CD14-positive monocyte (primary cell): Measurements from ENCODE around the gene FAM81A. TPM values are rescaled to one million over a fixed set of nuclear protein-coding genes. Genes with fewer than 3 reads are reported as not detected.

Experiments used
- DNase-seq, 3 donors: peaks; one replicate each; pipeline ENCODE4 v3.0.0-alpha.2; 2011 to 2022
- H2AFZ ChIP-seq: 2 replicates; pipeline ENCODE4 v1.6.0; 2012; ENCODE audit warnings: mild to moderate bottlenecking, low read depth, low read length, inconsistent platforms; ENCODE audit not compliant: insufficient read depth, poor library complexity, severe bottlenecking
- H3K27ac ChIP-seq, 2 donors: 1 replicate in 1 of 2; 2 replicates in 1 of 2; pipeline ENCODE4 v1.5.1; 2012 to 2013; ENCODE audit warnings: low read length in 2 of 2, control low read depth in 1 of 2, inconsistent platforms in 1 of 2, low read depth in 1 of 2, mild to moderate bottlenecking in 1 of 2
- H3K27me3 ChIP-seq, 2 donors: one replicate each; pipeline versions ENCODE4 v1.6.0 to v1.6.1; 2011 to 2013; ENCODE audit warnings: low read length in 2 of 2; ENCODE audit not compliant: control insufficient read depth in 2 of 2, insufficient read depth in 2 of 2
- H3K36me3 ChIP-seq, 2 donors: replicated peaks in 1 of 2; 1 replicate in 1 of 2; 2 replicates in 1 of 2; pipeline versions ENCODE4 v1.5.1 to v1.6.1; 2012 to 2013; ENCODE audit warnings: low read length in 2 of 2, control low read depth in 1 of 2, inconsistent platforms in 1 of 2, mild to moderate bottlenecking in 1 of 2; ENCODE audit not compliant: insufficient read depth in 2 of 2, control insufficient read depth in 1 of 2
- H3K4me1 ChIP-seq, 2 donors: 1 replicate in 1 of 2; 2 replicates in 1 of 2; pipeline versions ENCODE4 v1.5.1 to v1.6.1; 2012 to 2013; ENCODE audit warnings: low read length in 2 of 2, control low read depth in 1 of 2, inconsistent platforms in 1 of 2, mild to moderate bottlenecking in 1 of 2, moderate library complexity in 1 of 2; ENCODE audit not compliant: insufficient read depth in 2 of 2, control insufficient read depth in 1 of 2
- H3K4me2 ChIP-seq: replicated peaks from 2 replicates; pipeline ENCODE3; 2012; ENCODE audit warnings: low read length, moderate library complexity, mild to moderate bottlenecking; ENCODE audit not compliant: poor library complexity, severe bottlenecking; ENCODE audit errors: extremely low read depth
- H3K4me3 ChIP-seq, 3 experiments: fragments of 200-600 bp in 1 of 3; sonication (generic) in 1 of 3; replicated peaks in 1 of 3; 1 replicate in 2 of 3; 2 replicates in 1 of 3; pipeline ENCODE4 v1.5.1; 2011 to 2013; ENCODE audit warnings: low read length in 3 of 3, mild to moderate bottlenecking in 3 of 3, control low read depth in 2 of 3, low read depth in 2 of 3, inconsistent platforms in 1 of 3, moderate library complexity in 1 of 3
- H3K79me2 ChIP-seq: 2 replicates; pipeline ENCODE4 v1.6.0; 2012; ENCODE audit warnings: mild to moderate bottlenecking, control low read depth, inconsistent platforms, low read length, moderate library complexity; ENCODE audit not compliant: insufficient read depth
- H3K9ac ChIP-seq: 2 replicates; pipeline ENCODE4 v1.6.0; 2017; ENCODE audit warnings: low read length, mild to moderate bottlenecking; ENCODE audit not compliant: insufficient read depth, poor library complexity, severe bottlenecking
- H3K9me3 ChIP-seq, 2 donors: replicated peaks in 1 of 2; 1 replicate in 1 of 2; 2 replicates in 1 of 2; pipeline versions ENCODE4 v1.5.1 to v1.6.1; 2012 to 2013; ENCODE audit warnings: low read length in 2 of 2, control low read depth in 1 of 2; ENCODE audit not compliant: control insufficient read depth in 1 of 2, insufficient read depth in 1 of 2
- H4K20me1 ChIP-seq: 2 replicates; pipeline ENCODE4 v1.6.0; 2012; ENCODE audit warnings: mild to moderate bottlenecking, low read length, control low read depth, moderate library complexity; ENCODE audit not compliant: insufficient read depth
- H3K27ac Mint-ChIP-seq, 7 donors: one replicate each; pipeline ENCODE4 v1.8.0; 2020; ENCODE audit warnings: mild to moderate bottlenecking in 7 of 7, mixed read lengths in 7 of 7, moderate library complexity in 6 of 7, inconsistent platforms in 2 of 7
- H3K27me3 Mint-ChIP-seq, 3 donors: one replicate each; pipeline ENCODE4 v1.8.0; 2021 to 2022; ENCODE audit warnings: low read depth in 3 of 3, mild to moderate bottlenecking in 3 of 3, mixed read lengths in 3 of 3, moderate library complexity in 3 of 3, inconsistent platforms in 1 of 3
- H3K36me3 Mint-ChIP-seq, 2 donors: one replicate each; pipeline ENCODE4 v1.8.0; 2020; ENCODE audit warnings: mixed read lengths in 2 of 2, inconsistent platforms in 1 of 2, mild to moderate bottlenecking in 1 of 2
- H3K4me1 Mint-ChIP-seq: one replicate; pipeline ENCODE4 v1.8.0; 2020; ENCODE audit warnings: mild to moderate bottlenecking, mixed read lengths
- H3K4me3 Mint-ChIP-seq, 2 donors: one replicate each; pipeline ENCODE4 v1.8.0; 2020; ENCODE audit warnings: mild to moderate bottlenecking in 2 of 2, mixed read lengths in 2 of 2, moderate library complexity in 1 of 2
- H3K9me3 Mint-ChIP-seq, 7 donors: one replicate each; pipeline ENCODE4 v1.8.0; 2020 to 2022; ENCODE audit warnings: mixed read lengths in 7 of 7, mild to moderate bottlenecking in 6 of 7, moderate library complexity in 6 of 7, inconsistent platforms in 2 of 7
- WGBS: methylation state at CpG from one replicate; pipeline ENCODE4 v1.1.5; 2013; ENCODE audit warnings: missing lambda C conversion rate; ENCODE audit not compliant: insufficient coverage; 5-methylcytosine and 5-hydroxymethylcytosine counted together
- intact Hi-C, 2 donors: fragments of 100-400 bp; cut with micrococcal nuclease; formaldehyde crosslinking; loops; one replicate each; pipeline versions ENCODE4 v1.15.0 to v1.15.1; 2023
- polyA plus RNA-seq, 3 donors: library from polyadenylated mRNA; depleted of rRNA in 1 of 3; unstranded in 2 of 3; stranded (reverse) in 1 of 3; fragments of 300-500 nt in 2 of 3; fragments of >200 nt in 1 of 3; fragmentation: Illumina TruSeq in 2 of 3; gene quantifications; 1 replicate in 2 of 3; 2 replicates in 1 of 3; pipeline ENCODE4 v1.2.3, GENCODE V29; 2012 to 2021
- TF ChIP-seq, protein P1 (sequence below): fragments of 200-600 bp; IDR thresholded peaks from one replicate; pipeline ENCODE4 v1.8.0; 2022; ENCODE audit warnings: antibody characterized with exemption, mild to moderate bottlenecking

FAM81A gene
- polyA plus RNA-seq, 3 donors, result 0.40 to 0.66 TPM; not detected in 1

DNA sequence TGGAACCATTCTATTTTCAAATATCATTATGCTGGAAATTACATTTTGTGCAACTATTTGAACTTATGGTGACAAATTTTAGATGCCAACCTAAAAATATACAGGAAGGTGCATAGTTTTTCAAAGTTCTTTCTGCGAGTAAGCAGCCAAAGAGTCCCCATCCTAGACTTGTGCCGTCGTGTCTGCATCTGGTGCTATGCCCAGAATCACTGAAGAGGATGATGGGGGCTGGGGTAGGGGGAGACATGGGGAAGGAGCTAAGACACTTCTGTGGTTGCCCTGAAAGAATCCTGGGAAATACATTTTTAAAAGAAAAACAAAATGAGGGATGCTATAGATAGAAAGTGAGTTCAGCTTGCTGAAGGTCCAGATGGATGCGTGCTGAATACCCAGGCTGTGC, 21.2 kb upstream of the FAM81A start:
- Histone ChIP-seq H3K27me3 (no peaks in the 10 kb centered on the region), H3K4me3 (no peak overlapping the region), H3K79me2 (no peaks in the 10 kb centered on the region), H3K9ac (no peak overlapping the region), H3K27ac (no peak overlapping the region), H4K20me1 (no peaks in the 10 kb centered on the region), H3K4me2 (no peak overlapping the region), H3K36me3 (no peaks in the 10 kb centered on the region), H3K4me1 (peaks cover 36 to 38% of the 10 kb centered on the region in 2 donors), H2AFZ (no peak overlapping the region), H3K9me3 (no peaks in the 10 kb centered on the region)
- Mint-ChIP-seq H3K27ac (no peak overlapping the region), H3K36me3 (no peaks in the 10 kb centered on the region), H3K4me1 (peaks cover 56% of the 10 kb centered on the region), H3K4me3 (no peak overlapping the region), H3K9me3 (no peaks in the 10 kb centered on the region), H3K27me3 (peaks cover 0 to 6% (median 2%) of the 10 kb centered on the region in 3 donors)
- intact Hi-C loops, result loop anchor here in 1 of 2 donors (10.0 kb wide), 1 partner anchor 52 kb away; no protein-coding TSS in a partner anchor
- DNase-seq, result no peak
- 80% methylated on average over 4 of the region's 4 CpGs for WGBS
- TF ChIP-seq, protein P1, sequence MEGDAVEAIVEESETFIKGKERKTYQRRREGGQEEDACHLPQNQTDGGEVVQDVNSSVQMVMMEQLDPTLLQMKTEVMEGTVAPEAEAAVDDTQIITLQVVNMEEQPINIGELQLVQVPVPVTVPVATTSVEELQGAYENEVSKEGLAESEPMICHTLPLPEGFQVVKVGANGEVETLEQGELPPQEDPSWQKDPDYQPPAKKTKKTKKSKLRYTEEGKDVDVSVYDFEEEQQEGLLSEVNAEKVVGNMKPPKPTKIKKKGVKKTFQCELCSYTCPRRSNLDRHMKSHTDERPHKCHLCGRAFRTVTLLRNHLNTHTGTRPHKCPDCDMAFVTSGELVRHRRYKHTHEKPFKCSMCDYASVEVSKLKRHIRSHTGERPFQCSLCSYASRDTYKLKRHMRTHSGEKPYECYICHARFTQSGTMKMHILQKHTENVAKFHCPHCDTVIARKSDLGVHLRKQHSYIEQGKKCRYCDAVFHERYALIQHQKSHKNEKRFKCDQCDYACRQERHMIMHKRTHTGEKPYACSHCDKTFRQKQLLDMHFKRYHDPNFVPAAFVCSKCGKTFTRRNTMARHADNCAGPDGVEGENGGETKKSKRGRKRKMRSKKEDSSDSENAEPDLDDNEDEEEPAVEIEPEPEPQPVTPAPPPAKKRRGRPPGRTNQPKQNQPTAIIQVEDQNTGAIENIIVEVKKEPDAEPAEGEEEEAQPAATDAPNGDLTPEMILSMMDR, result no peak

DNA sequence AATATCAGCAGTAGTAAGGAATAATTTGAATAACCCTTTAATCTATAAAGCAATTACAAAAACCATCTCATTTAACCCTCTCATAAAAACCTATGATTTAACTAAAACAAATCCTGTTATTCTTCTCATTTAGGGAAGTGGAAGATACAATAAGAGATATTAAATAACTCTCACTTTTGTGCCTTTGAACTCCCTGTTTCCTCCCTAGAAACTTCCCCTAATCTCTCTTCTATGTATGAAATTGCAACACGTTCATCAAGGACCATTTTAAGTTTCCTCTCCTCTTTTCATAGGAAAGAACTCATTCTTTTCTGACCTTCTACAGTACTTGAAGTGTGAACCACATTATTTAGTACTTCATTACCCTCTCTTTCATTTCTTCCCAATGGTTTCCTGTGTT, 18.8 kb upstream of the FAM81A start:
- Histone ChIP-seq H3K9ac (no peak overlapping the region), H3K4me2 (no peak overlapping the region), H3K36me3 (no peaks in the 10 kb centered on the region), H3K4me3 (no peak overlapping the region), H2AFZ (no peak overlapping the region), H4K20me1 (no peaks in the 10 kb centered on the region), H3K79me2 (no peaks in the 10 kb centered on the region), H3K4me1 (peaks cover 20 to 22% of the 10 kb centered on the region in 2 donors), H3K27ac (no peak overlapping the region), H3K27me3 (no peaks in the 10 kb centered on the region), H3K9me3 (no peaks in the 10 kb centered on the region)
- intact Hi-C loops, result loop anchor here in 1 of 2 donors (10.0 kb wide), 1 partner anchor 54 kb away; no protein-coding TSS in a partner anchor
- H3K9me3 Mint-ChIP-seq, result no peaks in the 10 kb centered on the region
- H3K4me1 Mint-ChIP-seq, result peaks cover 33% of the 10 kb centered on the region
- TF ChIP-seq, protein P1, result no peak
- DNase-seq, result peak in 2 of 3 donors; percentile 33 to 34
- peak overlapping the region in 1 of 2 donors; percentile 57 for H3K4me3 Mint-ChIP-seq
- H3K27me3 Mint-ChIP-seq, result peaks cover 0 to 7% (median 4%) of the 10 kb centered on the region in 3 donors
- H3K36me3 Mint-ChIP-seq, result no peaks in the 10 kb centered on the region
- 0% methylated on average over 1 of the region's 1 CpG for WGBS
- peak overlapping the region in 2 of 7 donors; percentile 5 to 59 for H3K27ac Mint-ChIP-seq
